ENCODE data around the gene PDE7B. TPM values are rescaled to one million over a fixed set of nuclear protein-coding genes. Genes with fewer than 3 reads are reported as not detected.
A peak's percentile ranks its signal among the peaks of the same experiment; 100 is the strongest.

The PDE7B gene
- total RNA-seq, 2 donors from 2014 or later: 10.3 TPM

DNA sequence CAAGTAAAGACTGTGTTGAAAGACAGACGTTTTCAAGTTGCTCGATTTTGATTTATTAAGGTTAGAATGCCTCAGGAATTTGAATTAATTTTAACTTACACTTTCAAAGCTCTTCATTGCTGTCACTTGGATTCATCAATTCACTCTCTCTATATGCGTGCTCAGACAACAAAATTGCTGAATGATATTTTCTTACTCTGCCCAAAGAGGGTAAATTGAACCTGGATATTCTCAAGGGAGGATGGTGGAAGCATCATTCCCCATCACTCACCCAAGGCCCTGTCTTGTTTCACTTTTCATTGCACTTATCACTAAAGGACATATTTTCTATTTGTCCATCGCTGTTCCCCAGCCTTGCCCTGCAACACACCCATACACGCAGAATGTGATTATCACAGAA is 102.3 kb downstream of the PDE7B start:
- no peak for ATAC-seq
- intact Hi-C loops (cut with DNase I): no loop called here
- no peak for DNase-seq

DNA sequence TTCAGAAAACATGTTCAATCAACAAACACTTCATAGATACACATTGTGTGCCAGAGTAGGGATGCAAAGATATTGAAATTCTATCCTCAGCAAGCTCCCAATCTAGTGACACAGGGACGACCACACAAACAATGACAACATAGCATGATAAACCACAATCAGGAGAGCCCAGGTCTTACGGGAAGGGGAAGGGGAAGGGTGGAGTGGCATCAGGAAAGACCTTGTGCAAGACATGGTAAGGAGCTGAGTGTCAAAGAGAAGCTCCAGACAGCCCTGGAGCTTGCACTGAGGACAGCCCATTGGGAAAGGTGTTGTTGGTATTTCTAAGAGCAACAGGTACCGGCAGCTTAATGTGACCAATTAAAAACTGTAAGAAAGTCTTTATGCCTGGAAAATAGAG is 103.6 kb downstream of the PDE7B start:
- ATAC-seq: no peak

DNA sequence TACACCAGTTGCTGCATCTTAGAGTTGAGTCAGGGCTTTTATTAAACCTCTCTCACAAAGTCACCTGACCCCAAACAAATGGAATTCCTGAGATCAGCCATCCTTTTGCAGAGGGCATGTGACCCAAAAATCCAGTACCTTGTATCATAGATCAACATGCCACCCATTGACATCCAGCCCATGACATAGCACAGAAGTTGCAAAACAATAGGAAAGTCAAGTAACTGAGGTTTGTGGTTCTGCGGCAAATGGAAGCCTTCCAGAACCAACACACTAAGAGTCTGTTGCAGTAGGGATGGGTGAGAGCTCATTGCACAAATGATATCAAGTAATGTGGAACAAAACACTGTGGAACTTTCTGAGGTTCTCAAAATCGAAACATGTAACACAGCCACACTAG is 111.2 kb downstream of the PDE7B start:
- DNase-seq: no peak
- intact Hi-C loops (cut with DNase I): no loop called here
- no peak for ATAC-seq

More for the DNA sequence above, 103.6 kb downstream of the PDE7B start:
- intact Hi-C loops (cut with DNase I): no loop called here
- DNase-seq: no peak

DNA sequence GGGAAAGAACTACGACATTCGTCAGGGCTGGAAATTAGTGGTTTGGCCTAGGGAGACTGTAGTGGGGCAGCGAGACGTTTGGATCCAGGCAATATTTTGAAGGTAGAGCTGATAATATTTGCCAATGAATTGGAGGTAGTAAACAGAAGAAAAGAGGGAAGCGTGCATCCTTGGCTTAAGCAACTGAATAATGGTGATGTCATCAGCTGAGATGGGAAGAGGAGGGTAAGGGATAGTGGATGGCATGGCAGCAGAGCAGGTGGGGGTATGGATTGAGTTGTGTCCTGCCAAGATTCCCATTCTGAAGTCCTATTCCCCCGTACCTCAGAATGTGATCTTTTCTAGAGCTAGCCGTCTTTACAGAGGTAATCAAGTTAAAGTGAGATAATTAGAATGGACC is 119.2 kb downstream of the PDE7B start:
- DNase-seq: no peak
- intact Hi-C loops (cut with DNase I): no loop called here
- ATAC-seq: no peak

DNA sequence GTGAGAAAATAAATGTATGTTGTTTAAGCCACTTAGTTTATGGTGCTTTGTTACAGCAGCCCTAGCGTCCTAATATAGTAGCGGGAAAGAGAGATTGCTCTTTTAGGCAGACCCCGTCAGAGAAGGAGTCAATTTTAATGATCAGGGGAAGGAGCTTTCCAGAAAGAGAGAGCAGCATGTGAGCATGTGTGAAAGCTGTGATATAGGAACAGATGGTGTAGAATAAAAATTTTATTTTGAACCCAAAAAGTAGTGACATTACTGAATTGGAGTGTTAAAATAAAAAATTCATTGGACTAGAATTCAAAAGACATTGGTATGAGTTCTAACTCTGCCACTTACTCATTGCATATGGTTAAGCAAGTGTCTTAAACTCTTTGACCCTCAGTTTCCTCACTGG is 119.8 kb downstream of the PDE7B start:
- no peak for DNase-seq
- intact Hi-C loops (cut with DNase I): no loop called here
- no peak for ATAC-seq

DNA sequence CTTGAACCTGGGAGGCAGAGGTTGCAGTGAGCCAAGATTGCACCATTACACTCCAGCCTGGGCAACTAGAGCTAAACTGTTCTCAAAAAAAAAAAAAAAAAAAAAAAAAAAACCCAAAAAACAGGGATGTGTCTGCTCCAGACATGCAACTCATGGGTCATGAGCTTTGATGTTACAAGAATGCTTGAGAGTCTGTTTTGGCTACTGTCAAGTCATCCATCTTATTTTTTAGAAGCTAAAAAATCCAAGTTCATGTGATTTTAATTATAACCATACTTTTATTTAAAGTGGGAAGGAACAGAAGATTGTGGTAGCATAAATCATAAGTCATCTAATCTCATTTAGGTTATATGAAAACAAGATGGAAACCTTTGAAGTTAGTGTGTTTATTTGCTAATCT is 120.6 kb downstream of the PDE7B start:
- intact Hi-C loops (cut with DNase I): no loop called here
- no peak for ATAC-seq

DNA sequence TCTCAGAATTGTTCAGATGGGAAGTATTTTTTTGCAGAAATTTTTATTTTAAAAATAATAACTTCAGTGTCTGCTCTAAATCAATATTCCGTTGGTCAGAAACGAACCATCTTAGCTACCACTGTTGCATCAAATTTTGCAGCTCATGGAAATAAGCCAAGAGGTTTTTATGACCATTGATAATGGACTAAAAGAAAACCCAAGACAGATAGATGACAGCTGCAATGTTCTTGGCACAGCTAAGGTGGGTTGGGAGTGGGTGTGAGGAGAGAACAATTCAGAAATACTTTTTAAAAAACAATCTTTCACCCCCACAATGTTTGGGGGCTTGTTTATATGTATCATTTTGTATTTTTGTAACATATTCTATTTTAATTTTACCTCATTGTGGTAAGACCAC is 121.1 kb downstream of the PDE7B start:
- DNase-seq: no peak

More for the DNA sequence above, 120.6 kb downstream of the PDE7B start:
- no peak for DNase-seq

DNA sequence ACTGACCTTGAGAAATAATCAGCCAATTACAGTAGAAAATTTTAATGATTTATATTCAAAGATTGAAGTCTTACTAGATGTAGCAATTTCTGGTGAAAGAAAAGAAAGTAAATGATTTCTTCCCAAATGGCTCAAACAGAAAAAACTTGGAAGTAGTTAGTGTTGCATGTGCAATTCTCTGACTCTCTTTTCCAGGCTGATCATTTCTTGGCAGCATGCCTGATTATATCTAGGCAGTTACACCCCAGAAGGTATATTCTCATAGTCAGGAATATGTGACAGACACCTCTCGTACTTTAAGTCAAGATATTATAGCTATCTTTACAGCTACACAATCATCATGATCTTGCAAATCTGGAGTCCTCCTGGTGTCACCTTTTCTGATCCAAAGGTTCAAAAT is 122.9 kb downstream of the PDE7B start:
- DNase-seq: no peak
- ATAC-seq: no peak
- intact Hi-C loops (cut with DNase I): no loop called here

More for the DNA sequence above, 121.1 kb downstream of the PDE7B start:
- no peak for ATAC-seq
- intact Hi-C loops (cut with DNase I): no loop called here

DNA sequence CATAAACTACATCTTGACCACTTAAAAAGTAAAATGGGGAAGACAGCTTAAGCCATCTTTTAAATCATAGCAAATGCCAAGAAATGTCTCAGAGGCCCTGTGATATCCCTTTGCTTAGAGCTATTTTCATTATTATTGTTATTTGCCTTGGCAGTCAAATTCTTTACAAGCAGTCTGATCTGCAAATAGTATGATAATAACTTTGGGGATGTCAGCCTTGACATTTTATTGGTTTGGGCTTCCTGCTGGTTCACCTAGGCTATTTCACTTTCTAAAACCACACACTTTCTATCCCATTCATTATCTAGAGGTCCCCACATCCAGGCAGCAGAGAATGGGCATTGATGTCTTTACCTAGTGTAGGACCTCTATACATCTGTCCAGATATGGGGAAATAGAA is 125.1 kb downstream of the PDE7B start:
- no peak for ATAC-seq

DNA sequence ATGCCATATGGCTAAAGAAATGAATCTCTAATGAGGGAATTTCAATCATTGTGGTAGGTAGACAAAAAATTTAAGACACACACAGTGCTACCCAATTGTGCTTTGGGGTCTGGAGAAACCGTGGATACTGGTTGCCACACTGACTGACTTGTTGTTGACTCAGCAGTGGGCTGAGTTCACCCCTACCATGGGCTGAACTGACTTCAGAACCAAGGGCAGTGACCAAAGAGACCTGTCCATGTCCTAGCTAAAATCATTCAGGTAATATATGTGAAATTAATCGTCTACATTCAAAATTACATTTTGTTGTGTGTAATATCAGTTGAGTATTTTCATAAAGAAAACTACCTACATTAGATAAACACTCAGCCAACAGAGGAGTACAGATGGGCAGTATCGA is 131.6 kb downstream of the PDE7B start:
- no peak for DNase-seq
- intact Hi-C loops (cut with DNase I): no loop called here
- no peak for ATAC-seq

More for the DNA sequence above, 125.1 kb downstream of the PDE7B start:
- no peak for DNase-seq
- intact Hi-C loops (cut with DNase I): no loop called here

DNA sequence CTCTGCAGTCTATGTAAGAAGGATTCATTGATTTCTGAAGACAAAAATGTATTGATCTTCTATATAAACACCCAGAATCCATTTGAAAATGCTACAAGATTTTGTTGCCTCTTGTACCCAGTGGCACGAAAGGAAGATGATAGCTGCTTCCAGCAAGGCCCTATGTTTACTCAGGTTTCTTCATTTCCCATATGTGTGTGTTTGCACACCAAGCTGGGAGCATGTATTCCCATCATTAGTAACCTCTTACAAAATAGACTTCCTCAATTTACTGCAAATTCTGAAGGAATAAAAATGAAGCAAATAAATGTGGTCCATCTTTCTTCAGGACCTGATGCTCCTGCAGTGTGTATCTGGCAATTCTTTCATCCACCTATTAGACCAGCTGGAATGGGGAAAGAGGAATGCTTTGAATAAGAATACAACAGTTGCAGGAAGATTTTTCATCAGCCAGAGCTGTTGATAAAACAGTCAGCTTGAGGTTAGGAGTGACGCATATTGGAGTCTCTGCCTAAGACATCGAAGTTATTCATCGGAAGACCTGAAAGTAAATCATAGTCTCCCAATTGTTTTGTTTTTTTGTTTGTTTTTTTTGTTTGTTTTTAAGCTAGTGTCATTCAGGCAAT is 132.3 kb downstream of the PDE7B start:
- ATAC-seq: peak in 1 of 2 donors; percentile 71
- DNase-seq: no peak
- intact Hi-C loops (cut with DNase I): no loop called here

DNA sequence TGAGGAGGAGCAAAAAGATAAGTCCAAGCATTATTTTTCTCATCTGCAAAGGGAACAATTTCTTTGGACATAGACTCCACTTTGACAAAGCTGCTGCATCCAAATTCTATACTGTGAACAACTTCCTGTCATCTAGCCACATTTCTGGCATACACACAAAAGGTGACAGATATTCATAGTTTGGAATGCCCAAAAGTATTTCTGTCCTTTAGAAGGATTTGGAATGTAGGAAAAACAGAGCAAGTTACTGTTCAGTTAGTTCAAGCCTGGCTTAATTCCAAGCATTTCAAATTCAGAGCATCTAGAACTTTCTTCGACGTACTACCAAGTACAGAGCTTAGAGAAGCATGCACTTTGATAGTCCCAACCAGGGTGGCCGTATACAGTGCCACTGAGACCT is 134.0 kb downstream of the PDE7B start:
- ATAC-seq (no peak), DNase-seq (no peak)
- intact Hi-C loops (cut with DNase I): no loop called here

DNA sequence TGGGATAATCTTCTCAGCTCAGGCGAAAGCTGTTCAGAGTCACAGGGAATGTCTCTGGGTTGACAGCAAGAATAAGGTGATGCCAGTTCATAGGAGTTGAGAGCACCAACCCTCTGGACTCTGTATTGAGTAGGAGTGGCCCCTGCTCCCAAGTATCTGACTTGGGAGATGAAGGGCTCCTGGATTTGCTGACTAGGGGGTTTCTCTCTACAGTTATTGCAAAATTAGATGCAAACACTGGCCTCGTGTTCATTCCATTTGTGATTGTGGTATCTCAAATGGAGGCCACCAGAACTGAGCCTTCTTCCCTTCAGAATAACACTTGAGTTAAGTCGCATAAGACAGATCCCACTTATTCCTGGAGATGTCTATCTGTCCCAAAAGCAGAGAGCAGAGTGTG is 135.7 kb downstream of the PDE7B start:
- DNase-seq: no peak
- intact Hi-C loops (cut with DNase I): no loop called here
- no peak for ATAC-seq

DNA sequence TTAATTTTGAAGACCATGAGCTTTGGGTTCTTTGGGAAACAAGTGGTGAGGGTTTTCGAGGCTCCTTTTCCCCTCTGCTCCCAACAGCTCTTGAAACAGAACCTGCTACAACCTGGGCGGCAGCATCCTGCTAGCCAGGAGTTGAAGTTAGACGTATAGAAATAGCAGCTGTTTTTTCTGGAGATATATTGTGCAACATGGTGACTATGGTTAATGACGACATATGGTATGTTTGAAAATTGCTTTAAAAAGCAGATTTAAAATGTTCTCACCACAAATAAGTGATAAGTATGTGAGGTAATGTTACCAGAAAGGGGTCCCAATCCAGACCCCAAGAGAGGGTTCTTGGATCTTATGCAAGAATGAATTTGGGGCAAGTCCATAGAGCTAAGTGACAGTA is 138.9 kb downstream of the PDE7B start:
- DNase-seq (no peak), ATAC-seq (no peak)
- intact Hi-C loops (cut with DNase I): no loop called here

DNA sequence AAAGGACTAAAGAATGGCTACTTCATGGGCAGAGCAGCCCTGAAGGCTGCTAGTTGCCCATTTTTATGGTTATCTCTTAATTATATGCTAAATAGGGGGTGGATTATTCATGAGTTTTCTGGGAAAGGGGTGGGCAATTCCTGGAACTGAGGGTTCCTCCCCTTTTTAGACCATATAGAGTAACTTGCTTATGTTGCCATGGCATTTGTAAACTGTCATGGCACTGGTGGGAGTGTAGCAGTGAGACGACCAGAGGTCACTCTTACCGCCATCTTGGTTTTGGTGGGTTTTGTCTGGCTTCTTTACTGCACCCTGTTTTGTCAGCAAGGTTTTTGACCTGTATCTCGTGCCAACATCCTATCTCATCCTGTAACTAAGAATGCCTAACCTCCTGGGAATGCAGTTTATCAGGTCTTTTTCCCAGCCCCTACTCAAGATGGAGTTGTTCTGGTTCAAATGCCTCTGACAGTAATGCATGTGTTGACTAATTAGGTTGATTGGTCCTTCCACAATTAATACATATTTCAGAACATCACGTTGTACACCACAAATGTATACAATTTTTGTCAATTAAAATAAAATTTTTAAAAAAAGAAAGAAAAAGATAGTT is 139.5 kb downstream of the PDE7B start:
- ATAC-seq: no peak
- no peak for DNase-seq
- intact Hi-C loops (cut with DNase I): no loop called here

DNA sequence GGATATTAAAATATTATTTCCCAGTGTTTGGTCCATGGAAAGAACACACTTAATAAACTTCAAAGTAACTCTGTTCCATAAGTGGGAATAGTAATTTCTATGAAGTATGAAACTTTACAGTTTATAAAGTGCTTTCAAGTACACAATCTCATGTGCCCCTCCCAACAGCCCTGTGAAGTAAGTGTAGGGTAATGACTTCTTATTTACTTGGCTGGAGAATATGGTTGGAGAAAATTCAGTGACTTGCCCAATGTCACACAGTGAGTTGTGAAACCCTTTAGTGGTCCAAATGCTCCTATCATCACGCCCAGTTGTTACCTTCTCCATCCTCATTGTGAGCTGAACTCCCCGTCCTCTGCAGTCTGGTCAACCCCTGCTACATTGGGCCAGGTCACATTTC is 141.2 kb downstream of the PDE7B start:
- peak in 1 of 2 donors; percentile 61 for ATAC-seq
- no peak for DNase-seq
- intact Hi-C loops (cut with DNase I): no loop called here

DNA sequence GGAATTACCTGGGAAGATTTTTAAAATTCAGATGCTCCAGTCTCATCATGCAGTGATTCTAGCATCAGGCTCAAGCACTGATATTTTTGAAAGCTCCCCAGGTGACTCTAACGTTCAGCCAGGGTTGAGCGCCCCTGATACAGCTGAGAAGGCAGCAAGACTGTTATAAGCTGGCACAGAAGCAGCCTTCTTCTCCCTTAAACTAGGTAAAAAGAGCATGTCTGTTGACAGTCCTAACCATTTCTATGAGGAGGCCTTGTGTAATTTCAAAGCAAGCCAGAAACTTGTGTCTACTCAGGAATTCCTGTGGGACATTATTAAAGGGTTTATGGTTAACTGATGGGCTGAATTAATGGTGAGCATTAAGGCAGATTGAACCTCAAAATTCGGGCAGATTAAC is 141.9 kb downstream of the PDE7B start:
- intact Hi-C loops (cut with DNase I): no loop called here

DNA sequence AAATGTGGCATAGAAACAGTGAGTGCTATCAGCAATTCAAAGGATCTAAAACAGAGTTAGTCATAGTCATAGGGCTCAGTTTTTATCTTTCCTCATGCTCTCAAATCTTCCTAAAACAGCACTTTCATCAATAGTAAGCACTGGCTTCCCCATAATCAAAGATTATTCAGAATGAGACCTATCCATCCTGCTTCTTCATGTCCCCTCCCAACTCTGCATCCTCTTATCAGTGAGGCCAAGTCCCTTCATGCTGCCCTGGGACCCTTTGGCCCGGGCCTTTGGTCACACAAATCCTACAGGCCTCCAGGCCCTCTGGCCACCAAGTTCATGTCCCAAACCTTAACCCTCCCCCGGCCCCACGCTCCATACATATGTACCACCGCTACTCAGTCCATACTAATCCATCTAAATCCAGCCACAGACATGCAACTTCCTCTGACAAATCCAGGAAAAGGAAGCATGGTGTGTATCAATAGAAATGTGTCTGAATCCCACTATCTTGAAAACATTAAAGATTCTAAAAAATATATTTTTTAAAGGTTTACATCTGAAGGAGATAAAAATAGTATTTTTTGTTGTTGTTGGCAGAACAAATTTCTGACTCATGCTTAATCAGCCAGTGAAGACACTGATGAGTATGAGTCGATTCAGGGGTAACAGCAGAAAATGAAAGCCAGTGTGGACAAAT is 143.5 kb downstream of the PDE7B start:
- intact Hi-C loops (cut with DNase I): no loop called here
- DNase-seq (no peak), ATAC-seq (peak in 1 of 2 donors; percentile 90)

More for the DNA sequence above, 141.9 kb downstream of the PDE7B start:
- ATAC-seq (no peak), DNase-seq (no peak)

DNA sequence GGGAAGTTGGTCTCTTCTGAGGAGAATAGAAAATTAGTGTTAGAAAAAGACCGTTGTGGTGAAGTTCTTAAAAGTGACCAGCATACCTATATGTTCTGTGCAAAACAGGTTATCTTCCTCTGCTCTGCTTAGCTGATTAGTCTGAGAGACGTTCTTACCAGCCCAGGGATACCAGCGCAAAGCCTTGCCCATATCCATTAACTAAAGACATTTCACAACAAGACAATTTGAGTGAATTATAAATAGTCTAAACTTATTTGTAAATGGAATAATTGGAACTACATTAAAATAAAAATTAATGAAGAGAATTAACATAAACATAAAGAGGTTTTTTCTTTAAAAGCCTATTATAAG is 144.0 kb downstream of the PDE7B start:
- ATAC-seq (peak in 1 of 2 donors; percentile 45), DNase-seq (no peak)
- intact Hi-C loops (cut with DNase I): no loop called here

DNA sequence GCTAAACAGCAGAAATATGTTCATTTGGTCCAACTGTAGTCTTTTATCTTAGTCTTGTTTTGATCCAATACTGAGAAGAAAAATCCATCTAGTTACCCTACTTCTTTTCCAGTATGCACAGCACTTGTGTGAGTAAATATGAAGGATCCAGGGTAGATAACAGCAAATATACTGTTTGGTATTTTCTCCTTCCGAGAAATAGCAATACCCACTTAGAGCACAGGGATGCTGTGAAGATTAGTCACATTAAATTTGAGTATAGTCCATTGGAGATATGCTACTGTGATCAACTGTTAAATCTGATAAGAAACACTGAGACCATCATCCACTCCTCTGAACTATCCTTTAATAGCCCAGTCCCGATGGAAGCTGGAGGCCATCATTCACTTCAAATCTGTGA is 145.2 kb downstream of the PDE7B start:
- ATAC-seq (no peak), DNase-seq (no peak)
- intact Hi-C loops (cut with DNase I): no loop called here

DNA sequence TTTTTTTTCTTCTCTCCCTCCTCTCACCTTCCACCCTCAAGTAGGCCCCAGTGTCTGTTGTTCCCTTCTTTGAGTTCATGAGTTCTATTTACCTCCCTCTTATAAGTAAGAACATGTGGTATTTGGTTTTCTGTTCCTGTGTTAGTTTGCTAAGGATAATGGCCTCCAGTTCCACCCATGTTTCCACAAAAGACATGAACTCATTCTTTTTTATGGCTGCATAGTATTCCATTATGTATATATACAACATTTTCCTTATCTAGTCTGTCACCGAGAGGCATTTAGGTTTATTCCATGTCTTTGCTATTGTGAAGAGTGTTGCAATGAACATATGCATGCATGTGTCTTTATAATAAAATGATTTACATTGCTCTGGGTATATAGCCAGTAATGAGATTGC is 147.9 kb downstream of the PDE7B start:
- intact Hi-C loops (cut with DNase I): no loop called here
- DNase-seq: no peak
- ATAC-seq: no peak
